Cardiac muscle cell (in vitro differentiated cells and primary cell): ENCODE results near the gene CCSER1. TPM values are rescaled to one million over a fixed set of nuclear protein-coding genes. Genes with fewer than 3 reads are reported as not detected.

ENCODE experiments used
- DNase-seq, 2 donors: peaks; one replicate each; pipeline versions ENCODE4 v3.0.0 to v3.0.0-alpha.2; 2010 to 2017; ENCODE audit warnings: low read depth in 1 of 2, low spot score in 1 of 2
- H3K27ac ChIP-seq: fragments of 200-600 bp; sonication (generic); 2 replicates; pipeline ENCODE4 v1.5.1; 2016
- H3K27me3 ChIP-seq: fragments of 200-600 bp; sonication (generic); 2 replicates; pipeline ENCODE4 v1.6.0; 2016; ENCODE audit warnings: control low read depth
- H3K36me3 ChIP-seq: fragments of 200-600 bp; sonication (generic); 2 replicates; pipeline ENCODE4 v1.5.1; 2016; ENCODE audit warnings: control low read depth
- H3K4me1 ChIP-seq: fragments of 200-600 bp; sonication (generic); 2 replicates; pipeline ENCODE4 v1.8.1; 2017; ENCODE audit warnings: low read depth, mild to moderate bottlenecking, mixed run types
- H3K4me3 ChIP-seq: fragments of 200-600 bp; sonication (generic); 2 replicates; pipeline ENCODE4 v1.5.1; 2016; ENCODE audit warnings: mild to moderate bottlenecking
- H3K9me3 ChIP-seq: fragments of 200-600 bp; sonication (generic); 2 replicates; pipeline ENCODE4 v1.5.1; 2017; ENCODE audit warnings: low read depth, mild to moderate bottlenecking, control low read depth
- polyA plus RNA-seq: library from polyadenylated mRNA; unstranded; fragments of >200 nt; fragmentation: Nextera tagmentation; extraction: Ambion mirVana; gene quantifications from 2 replicates; pipeline ENCODE4 v1.2.1, GENCODE V29; 2016
- total RNA-seq: library from RNA; depleted of rRNA; stranded (reverse); fragments of >200 nt; gene quantifications from 2 replicates; pipeline ENCODE4 v1.2.3, GENCODE V29; 2016
- TF ChIP-seq, protein P1 (sequence below): IDR thresholded peaks from 2 replicates; pipeline ENCODE4 v1.5.1; 2012; ENCODE audit warnings: low read depth, mild to moderate bottlenecking, low read length

The CCSER1 gene
- total and polyA plus RNA-seq, 2 experiments from 2014 or later: 0.77 to 3.6 TPM

DNA sequence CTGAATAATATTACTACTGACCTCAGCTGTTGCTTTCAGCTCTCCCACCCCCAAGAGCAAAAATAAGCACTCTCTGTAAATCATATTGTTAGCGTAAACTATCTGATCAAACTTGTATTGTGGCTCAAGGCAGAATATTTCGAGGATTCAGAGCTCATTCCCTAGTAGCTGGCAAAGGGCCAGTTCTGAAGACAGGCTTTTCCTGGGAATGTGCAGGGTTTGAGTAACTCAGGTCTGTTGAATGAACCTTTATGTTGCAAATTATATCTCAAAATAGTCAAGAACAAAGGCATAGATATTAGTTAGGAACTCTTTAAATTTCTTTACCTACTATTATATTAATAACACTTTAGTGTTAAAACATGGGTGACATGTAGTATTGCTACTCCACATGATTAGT is 454.9 kb downstream of the CCSER1 start:
- no peak overlapping the region for H3K27ac ChIP-seq
- H3K4me3 ChIP-seq: no peak overlapping the region
- H3K36me3 ChIP-seq: no peaks in the 10 kb centered on the region
- no peaks in the 10 kb centered on the region for H3K9me3 ChIP-seq
- DNase-seq: peak in 1 of 2 donors; percentile 2
- H3K4me1 ChIP-seq: peaks cover 5% of the 10 kb centered on the region
- H3K27me3 ChIP-seq: no peaks in the 10 kb centered on the region
- TF ChIP-seq, protein P1, sequence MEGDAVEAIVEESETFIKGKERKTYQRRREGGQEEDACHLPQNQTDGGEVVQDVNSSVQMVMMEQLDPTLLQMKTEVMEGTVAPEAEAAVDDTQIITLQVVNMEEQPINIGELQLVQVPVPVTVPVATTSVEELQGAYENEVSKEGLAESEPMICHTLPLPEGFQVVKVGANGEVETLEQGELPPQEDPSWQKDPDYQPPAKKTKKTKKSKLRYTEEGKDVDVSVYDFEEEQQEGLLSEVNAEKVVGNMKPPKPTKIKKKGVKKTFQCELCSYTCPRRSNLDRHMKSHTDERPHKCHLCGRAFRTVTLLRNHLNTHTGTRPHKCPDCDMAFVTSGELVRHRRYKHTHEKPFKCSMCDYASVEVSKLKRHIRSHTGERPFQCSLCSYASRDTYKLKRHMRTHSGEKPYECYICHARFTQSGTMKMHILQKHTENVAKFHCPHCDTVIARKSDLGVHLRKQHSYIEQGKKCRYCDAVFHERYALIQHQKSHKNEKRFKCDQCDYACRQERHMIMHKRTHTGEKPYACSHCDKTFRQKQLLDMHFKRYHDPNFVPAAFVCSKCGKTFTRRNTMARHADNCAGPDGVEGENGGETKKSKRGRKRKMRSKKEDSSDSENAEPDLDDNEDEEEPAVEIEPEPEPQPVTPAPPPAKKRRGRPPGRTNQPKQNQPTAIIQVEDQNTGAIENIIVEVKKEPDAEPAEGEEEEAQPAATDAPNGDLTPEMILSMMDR: no peak

DNA sequence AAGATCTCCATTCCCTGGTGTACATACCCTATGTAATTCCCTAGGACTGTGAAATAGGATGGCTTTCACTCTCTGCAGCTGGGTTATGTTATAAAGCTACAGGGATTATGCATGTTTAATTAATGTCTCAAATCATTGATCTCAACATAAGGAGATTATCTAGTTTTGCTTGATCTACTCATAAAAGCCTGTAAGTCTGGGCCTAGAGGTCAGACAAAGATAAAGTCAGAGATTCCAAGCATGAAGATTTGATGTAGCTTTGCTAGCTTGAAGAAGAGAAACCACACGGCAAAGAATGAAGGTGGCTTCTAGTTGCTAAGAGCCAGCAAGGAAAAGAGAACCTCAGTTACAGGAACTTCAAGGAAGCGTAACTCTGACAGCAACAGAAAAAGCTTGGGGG is 456.9 kb downstream of the CCSER1 start:
- no peaks in the 10 kb centered on the region for H3K27me3 ChIP-seq
- TF ChIP-seq, protein P1: no peak

DNA sequence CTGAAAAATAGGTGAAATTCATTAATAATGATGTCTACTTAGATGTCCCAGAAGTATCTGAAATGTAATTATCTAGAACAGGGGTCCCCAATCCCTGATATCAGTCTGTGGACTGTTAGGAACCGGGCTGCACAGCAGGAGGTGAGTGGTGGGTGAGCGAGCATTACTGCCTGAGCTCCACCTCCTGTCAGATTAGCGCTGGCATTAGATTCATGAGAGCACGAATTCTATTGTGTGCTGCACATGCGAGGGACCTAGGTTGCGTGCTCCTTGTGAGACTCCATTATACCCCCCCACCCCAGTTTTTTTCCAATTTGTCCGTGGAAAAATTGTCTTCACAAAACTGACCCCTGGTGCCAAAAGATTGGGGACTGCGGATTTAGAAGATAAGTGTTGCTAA is 458.8 kb downstream of the CCSER1 start:
- TF ChIP-seq, protein P1: no peak
- no peaks in the 10 kb centered on the region for H3K27me3 ChIP-seq
- H3K4me3 ChIP-seq: no peak overlapping the region
- no peaks in the 10 kb centered on the region for H3K9me3 ChIP-seq
- no peaks in the 10 kb centered on the region for H3K36me3 ChIP-seq
- H3K27ac ChIP-seq: no peak overlapping the region
- no peaks in the 10 kb centered on the region for H3K4me1 ChIP-seq
- DNase-seq: no peak

More for the DNA sequence above, 456.9 kb downstream of the CCSER1 start:
- no peak overlapping the region for H3K4me3 ChIP-seq
- H3K36me3 ChIP-seq: no peaks in the 10 kb centered on the region
- DNase-seq: no peak
- peaks cover 3% of the 10 kb centered on the region for H3K4me1 ChIP-seq
- no peak overlapping the region for H3K27ac ChIP-seq
- no peaks in the 10 kb centered on the region for H3K9me3 ChIP-seq

DNA sequence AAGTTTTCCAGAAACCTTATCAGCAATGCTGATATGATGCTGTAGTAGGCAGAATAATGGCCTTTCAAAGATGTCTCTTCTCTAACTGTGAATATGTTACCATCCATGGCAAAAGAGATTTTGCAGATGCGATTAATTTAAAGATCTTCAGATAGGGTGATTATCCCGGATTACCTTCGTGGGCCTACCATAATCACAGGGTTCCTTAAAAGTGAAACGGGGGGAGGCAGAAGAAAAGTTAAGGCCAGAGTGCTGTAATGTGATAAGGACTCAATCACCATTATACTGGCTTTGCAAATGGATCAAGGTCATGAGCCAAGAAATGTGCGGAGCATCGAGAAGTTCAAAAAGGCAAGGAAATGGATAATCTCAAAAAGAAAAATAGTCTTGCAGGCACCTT is 459.6 kb downstream of the CCSER1 start:
- H3K9me3 ChIP-seq: no peaks in the 10 kb centered on the region
- no peak overlapping the region for H3K4me3 ChIP-seq
- H3K27me3 ChIP-seq: no peaks in the 10 kb centered on the region
- no peak for DNase-seq
- no peaks in the 10 kb centered on the region for H3K4me1 ChIP-seq
- H3K36me3 ChIP-seq: no peaks in the 10 kb centered on the region
- H3K27ac ChIP-seq: no peak overlapping the region
- TF ChIP-seq, protein P1: no peak

DNA sequence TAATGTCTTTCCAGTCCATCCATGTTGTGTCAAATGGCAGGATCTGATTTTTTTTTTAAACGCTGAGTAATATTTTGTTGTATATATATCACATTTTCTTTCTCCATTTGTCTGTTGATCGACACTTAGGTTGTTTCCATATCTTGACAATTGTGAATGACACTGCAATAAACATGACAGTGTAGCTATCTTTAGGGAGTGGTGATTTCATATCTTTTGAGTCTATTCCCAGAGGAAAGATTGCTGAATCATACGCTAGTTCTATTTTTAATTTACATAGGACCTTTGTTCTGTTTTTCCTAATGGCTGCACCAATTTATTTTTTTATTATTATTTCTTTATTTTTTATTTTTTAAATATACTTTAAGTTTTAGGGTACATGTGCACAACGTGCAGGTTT is 470.7 kb downstream of the CCSER1 start:
- no peaks in the 10 kb centered on the region for H3K4me1 ChIP-seq
- no peak for DNase-seq
- TF ChIP-seq, protein P1: no peak

DNA sequence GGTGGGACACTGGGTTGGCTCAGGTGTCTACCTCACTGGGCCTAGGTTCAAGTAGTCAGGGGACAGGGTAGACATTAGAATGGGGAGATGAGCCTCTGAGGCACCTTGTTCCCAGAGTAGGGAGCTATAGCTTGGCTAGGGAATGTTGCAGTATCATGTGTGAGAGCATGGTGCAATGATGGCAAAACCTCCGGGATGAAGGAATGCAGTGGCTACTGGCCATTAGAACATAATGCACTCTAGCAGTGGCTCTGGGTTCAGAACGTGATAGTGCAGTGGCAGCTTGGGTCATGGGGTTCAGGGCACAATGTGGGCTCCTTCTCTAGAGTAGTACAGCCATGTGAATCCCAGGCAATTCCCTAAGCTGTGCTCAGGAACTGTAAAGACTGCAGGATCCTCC is 471.5 kb downstream of the CCSER1 start:
- Histone ChIP-seq H3K4me1 (no peaks in the 10 kb centered on the region), H3K27me3 (no peaks in the 10 kb centered on the region), H3K4me3 (no peak overlapping the region), H3K36me3 (no peaks in the 10 kb centered on the region), H3K27ac (no peak overlapping the region), H3K9me3 (no peaks in the 10 kb centered on the region)
- no peak for DNase-seq
- TF ChIP-seq, protein P1: no peak

More for the DNA sequence above, 470.7 kb downstream of the CCSER1 start:
- H3K27me3 ChIP-seq: no peaks in the 10 kb centered on the region
- no peak overlapping the region for H3K4me3 ChIP-seq
- H3K27ac ChIP-seq: no peak overlapping the region
- H3K9me3 ChIP-seq: no peaks in the 10 kb centered on the region
- no peaks in the 10 kb centered on the region for H3K36me3 ChIP-seq
